Osteoblast (primary cell): ENCODE results near the gene WRNIP1. TPM values are rescaled to one million over a fixed set of nuclear protein-coding genes. Genes with fewer than 3 reads are reported as not detected.

Experiments used
- DNase-seq: peaks from one replicate; pipeline ENCODE4 v3.0.0; 2011; ENCODE audit warnings: low spot score, mixed read lengths; ENCODE audit not compliant: insufficient read length; ENCODE audit errors: missing footprints
- H2AFZ ChIP-seq: 2 replicates; pipeline ENCODE4 v1.6.0; 2011; ENCODE audit warnings: mild to moderate bottlenecking, low read length
- H3K27ac ChIP-seq: 2 replicates; pipeline ENCODE4 v1.5.1; 2011; ENCODE audit warnings: mild to moderate bottlenecking, low read depth, low read length, moderate library complexity
- H3K27me3 ChIP-seq: 2 replicates; pipeline ENCODE4 v1.6.0; 2012; ENCODE audit warnings: mild to moderate bottlenecking, control low read depth, inconsistent platforms, low read length, moderate library complexity; ENCODE audit not compliant: insufficient read depth
- H3K36me3 ChIP-seq: 2 replicates; pipeline ENCODE4 v1.5.1; 2011; ENCODE audit warnings: mild to moderate bottlenecking, low read length, control low read depth, moderate library complexity; ENCODE audit not compliant: insufficient read depth
- H3K4me1 ChIP-seq: 2 replicates; pipeline ENCODE4 v1.5.1; 2011; ENCODE audit warnings: mild to moderate bottlenecking, low read length, control low read depth, moderate library complexity; ENCODE audit not compliant: insufficient read depth
- H3K4me2 ChIP-seq: 2 replicates; pipeline ENCODE4 v1.6.0; 2011; ENCODE audit warnings: mild to moderate bottlenecking, low read length; ENCODE audit not compliant: insufficient read depth
- H3K4me3 ChIP-seq: fragments of 200-600 bp; sonication (generic); 3 replicates; pipeline ENCODE4 v1.5.1; 2012; ENCODE audit warnings: mild to moderate bottlenecking, low read length, inconsistent platforms; ENCODE audit not compliant: insufficient read depth
- H3K79me2 ChIP-seq: 2 replicates; pipeline ENCODE4 v1.6.0; 2012; ENCODE audit warnings: mild to moderate bottlenecking, low read length, control low read depth, inconsistent platforms; ENCODE audit not compliant: insufficient read depth
- H3K9me3 ChIP-seq: 2 replicates; pipeline ENCODE4 v1.5.1; 2011; ENCODE audit warnings: low read depth, low read length, control low read depth
- H4K20me1 ChIP-seq: 2 replicates; pipeline ENCODE4 v1.6.0; 2012; ENCODE audit warnings: mild to moderate bottlenecking, low read length, control low read depth; ENCODE audit not compliant: insufficient read depth
- total RNA-seq: library from RNA; depleted of rRNA; stranded (reverse); fragments of >200 nt; gene quantifications from 2 replicates; pipeline ENCODE4 v1.2.3, GENCODE V29; 2012
- TF ChIP-seq, protein P1 (sequence below): IDR thresholded peaks from 2 replicates; pipeline ENCODE4 v1.5.1; 2011; ENCODE audit warnings: mild to moderate bottlenecking, low read depth, low read length, moderate library complexity; ENCODE audit errors: extremely low read depth

WRNIP1 gene
- total RNA-seq, 1 donor = 25.3 TPM

DNA sequence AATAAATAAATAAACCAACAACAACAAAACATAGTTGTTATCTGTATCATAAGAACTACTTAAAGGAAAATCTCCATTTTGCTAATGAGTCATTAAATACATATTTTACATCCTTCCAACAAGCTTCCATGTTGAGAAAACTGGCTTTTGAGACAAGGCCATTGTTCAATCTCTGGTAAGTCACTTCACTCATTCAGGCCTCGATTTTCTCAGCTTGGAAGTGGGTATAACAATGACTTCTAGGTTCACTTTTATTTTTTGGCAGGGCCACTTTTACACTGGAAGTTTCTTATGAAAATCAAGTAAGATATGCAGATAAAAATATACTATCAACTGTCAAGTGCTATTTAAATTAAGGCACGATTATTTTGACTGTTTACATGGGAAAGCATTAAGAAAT is 30.0 kb downstream of the WRNIP1 start:
- H2AFZ ChIP-seq = no peak overlapping the region
- no peak for DNase-seq
- no peaks in the 10 kb centered on the region for H3K27me3 ChIP-seq
- no peaks in the 10 kb centered on the region for H4K20me1 ChIP-seq
- TF ChIP-seq, protein P1, sequence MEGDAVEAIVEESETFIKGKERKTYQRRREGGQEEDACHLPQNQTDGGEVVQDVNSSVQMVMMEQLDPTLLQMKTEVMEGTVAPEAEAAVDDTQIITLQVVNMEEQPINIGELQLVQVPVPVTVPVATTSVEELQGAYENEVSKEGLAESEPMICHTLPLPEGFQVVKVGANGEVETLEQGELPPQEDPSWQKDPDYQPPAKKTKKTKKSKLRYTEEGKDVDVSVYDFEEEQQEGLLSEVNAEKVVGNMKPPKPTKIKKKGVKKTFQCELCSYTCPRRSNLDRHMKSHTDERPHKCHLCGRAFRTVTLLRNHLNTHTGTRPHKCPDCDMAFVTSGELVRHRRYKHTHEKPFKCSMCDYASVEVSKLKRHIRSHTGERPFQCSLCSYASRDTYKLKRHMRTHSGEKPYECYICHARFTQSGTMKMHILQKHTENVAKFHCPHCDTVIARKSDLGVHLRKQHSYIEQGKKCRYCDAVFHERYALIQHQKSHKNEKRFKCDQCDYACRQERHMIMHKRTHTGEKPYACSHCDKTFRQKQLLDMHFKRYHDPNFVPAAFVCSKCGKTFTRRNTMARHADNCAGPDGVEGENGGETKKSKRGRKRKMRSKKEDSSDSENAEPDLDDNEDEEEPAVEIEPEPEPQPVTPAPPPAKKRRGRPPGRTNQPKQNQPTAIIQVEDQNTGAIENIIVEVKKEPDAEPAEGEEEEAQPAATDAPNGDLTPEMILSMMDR = no peak
- no peak overlapping the region for H3K4me3 ChIP-seq
- no peak overlapping the region for H3K27ac ChIP-seq
- H3K4me1 ChIP-seq = peaks cover 16% of the 10 kb centered on the region
- no peak overlapping the region for H3K4me2 ChIP-seq
- H3K79me2 ChIP-seq = no peaks in the 10 kb centered on the region
- no peaks in the 10 kb centered on the region for H3K36me3 ChIP-seq
- H3K9me3 ChIP-seq = no peaks in the 10 kb centered on the region

DNA sequence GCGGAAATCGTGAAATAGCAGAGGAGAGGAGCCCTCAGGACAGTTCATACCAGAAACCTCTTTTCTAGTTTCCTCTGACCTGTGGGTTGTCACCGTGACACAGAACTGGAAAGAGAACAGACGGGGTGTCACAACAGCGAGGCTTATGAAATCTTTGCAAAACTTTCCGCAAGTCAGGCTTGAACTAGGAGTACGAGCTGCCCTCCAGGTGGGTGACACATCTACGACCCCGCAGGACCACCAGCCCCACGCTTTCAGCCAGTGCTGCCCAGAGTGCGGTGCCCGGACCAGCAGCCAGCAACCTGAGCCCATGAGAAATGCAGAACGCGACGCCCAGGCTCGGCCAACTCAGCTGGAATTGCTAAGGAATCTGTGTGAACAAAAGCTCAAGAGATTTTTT is 30.8 kb downstream of the WRNIP1 start:
- Histone ChIP-seq H3K36me3 (no peaks in the 10 kb centered on the region), H2AFZ (no peak overlapping the region), H3K27ac (no peak overlapping the region), H3K9me3 (no peaks in the 10 kb centered on the region), H3K4me2 (no peak overlapping the region), H3K4me3 (no peak overlapping the region), H4K20me1 (no peaks in the 10 kb centered on the region), H3K4me1 (peaks cover 8% of the 10 kb centered on the region), H3K27me3 (no peaks in the 10 kb centered on the region), H3K79me2 (no peaks in the 10 kb centered on the region)
- TF ChIP-seq, protein P1 = no peak
- DNase-seq = no peak

DNA sequence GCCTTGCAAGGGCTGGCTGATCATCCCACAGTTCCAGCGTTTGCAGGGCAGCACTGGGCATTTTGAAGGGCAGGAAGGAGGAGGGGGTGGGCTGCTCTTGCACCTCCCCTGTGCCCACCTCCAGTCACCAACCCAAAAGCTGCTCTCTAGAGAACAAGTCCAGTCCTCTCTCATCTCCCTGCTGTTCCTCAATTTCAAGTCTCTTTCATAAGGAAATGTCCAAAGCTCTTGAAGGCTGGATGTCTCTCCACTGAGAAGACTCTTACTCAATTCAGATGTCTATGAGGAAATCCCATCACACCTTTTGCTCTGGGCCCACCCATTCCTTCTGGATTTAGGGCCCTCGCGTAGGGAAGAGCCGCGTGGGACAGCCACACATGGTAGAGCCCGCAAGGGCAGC is 31.7 kb downstream of the WRNIP1 start:
- no peaks in the 10 kb centered on the region for H3K36me3 ChIP-seq
- no peaks in the 10 kb centered on the region for H4K20me1 ChIP-seq
- TF ChIP-seq, protein P1 = no peak
- H3K27me3 ChIP-seq = no peaks in the 10 kb centered on the region
- no peaks in the 10 kb centered on the region for H3K79me2 ChIP-seq
- DNase-seq = no peak
- no peak overlapping the region for H3K4me3 ChIP-seq
- no peak overlapping the region for H3K4me2 ChIP-seq
- H3K27ac ChIP-seq = no peak overlapping the region
- no peak overlapping the region for H2AFZ ChIP-seq
- peaks cover 4% of the 10 kb centered on the region for H3K4me1 ChIP-seq
- no peaks in the 10 kb centered on the region for H3K9me3 ChIP-seq

DNA sequence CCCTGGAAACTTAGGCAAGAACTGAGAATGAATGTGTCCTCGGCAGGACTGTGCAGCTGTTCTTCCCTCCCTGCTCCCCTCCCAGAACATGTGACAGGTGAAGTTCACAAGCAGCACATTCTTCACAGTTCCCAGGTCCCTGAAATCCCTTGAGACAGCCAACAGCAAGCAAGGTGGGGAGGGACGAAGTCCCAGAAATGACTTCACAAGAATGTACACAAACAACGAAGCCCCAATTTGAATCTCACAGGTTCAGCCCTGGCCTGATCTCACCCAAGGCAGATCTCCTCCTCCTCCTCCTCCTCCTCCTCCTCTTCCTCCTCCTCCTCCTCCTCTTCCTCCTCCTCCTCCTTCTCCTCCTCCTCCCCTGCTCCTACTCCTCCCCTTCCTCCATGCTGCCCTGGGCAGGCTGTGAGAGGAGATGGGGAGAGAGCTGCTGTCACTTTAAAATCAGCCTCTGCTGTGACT is 32.4 kb downstream of the WRNIP1 start:
- Histone ChIP-seq H4K20me1 (no peaks in the 10 kb centered on the region), H2AFZ (no peak overlapping the region), H3K9me3 (no peaks in the 10 kb centered on the region), H3K4me2 (no peak overlapping the region), H3K79me2 (no peaks in the 10 kb centered on the region), H3K4me3 (no peak overlapping the region), H3K27ac (no peak overlapping the region), H3K4me1 (peaks cover 4% of the 10 kb centered on the region), H3K36me3 (no peaks in the 10 kb centered on the region), H3K27me3 (no peaks in the 10 kb centered on the region)
- TF ChIP-seq, protein P1 = no peak
- no peak for DNase-seq
